ENCODE measurements around the gene MDFIC. TPM values are rescaled to one million over a fixed set of nuclear protein-coding genes. Genes with fewer than 3 reads are reported as not detected.

The MDFIC gene
- total and polyA plus RNA-seq, 2 experiments from 2014 or later: 3.0 to 5.2 TPM

DNA sequence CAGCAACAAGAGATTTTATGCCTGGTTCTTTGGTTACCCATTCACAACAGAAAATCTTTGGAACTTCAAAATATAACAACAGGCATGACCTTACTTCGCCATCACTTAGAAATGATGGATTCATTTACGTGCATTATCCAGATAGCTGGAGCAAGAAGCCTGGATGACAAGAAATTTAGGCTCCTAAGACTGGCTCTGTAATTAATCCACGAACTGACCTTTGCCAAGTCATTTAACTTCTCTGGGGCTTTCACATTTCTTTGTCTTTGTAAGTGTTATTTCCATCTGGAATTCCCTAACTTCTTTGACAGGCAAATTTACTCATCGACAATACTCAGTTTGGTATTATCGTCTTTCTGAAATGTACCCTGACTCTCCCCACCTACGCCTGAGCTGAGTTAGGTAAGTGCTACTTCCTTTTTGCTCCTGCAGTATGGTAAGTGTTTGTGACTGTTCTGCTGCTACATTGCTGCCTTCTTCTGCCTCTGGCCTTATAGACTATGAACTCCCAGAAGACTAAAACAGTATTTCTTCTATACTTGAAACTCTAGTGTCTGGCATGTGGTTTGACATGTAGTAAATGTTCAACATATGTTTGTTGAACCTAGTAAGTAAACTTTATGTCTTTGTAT is 5.5 kb upstream of the MDFIC start (continued):
- no peak for TF ChIP-seq CTCF (conservative IDR thresholded peaks at IDR 0.05; ENCODE audit: low read depth in 2 of 2)
- TF ChIP-seq EZH2 (IDR thresholded peaks at IDR 0.05; ENCODE audit: low read depth, unreplicated experiment): no peak
- no peak for TF ChIP-seq ETS1 (IDR thresholded peaks at IDR 0.05)
- TF ChIP-seq NANOG (IDR thresholded peaks at IDR 0.05; ENCODE audit: borderline replicate concordance): no peak
- TF ChIP-seq, protein P1, sequence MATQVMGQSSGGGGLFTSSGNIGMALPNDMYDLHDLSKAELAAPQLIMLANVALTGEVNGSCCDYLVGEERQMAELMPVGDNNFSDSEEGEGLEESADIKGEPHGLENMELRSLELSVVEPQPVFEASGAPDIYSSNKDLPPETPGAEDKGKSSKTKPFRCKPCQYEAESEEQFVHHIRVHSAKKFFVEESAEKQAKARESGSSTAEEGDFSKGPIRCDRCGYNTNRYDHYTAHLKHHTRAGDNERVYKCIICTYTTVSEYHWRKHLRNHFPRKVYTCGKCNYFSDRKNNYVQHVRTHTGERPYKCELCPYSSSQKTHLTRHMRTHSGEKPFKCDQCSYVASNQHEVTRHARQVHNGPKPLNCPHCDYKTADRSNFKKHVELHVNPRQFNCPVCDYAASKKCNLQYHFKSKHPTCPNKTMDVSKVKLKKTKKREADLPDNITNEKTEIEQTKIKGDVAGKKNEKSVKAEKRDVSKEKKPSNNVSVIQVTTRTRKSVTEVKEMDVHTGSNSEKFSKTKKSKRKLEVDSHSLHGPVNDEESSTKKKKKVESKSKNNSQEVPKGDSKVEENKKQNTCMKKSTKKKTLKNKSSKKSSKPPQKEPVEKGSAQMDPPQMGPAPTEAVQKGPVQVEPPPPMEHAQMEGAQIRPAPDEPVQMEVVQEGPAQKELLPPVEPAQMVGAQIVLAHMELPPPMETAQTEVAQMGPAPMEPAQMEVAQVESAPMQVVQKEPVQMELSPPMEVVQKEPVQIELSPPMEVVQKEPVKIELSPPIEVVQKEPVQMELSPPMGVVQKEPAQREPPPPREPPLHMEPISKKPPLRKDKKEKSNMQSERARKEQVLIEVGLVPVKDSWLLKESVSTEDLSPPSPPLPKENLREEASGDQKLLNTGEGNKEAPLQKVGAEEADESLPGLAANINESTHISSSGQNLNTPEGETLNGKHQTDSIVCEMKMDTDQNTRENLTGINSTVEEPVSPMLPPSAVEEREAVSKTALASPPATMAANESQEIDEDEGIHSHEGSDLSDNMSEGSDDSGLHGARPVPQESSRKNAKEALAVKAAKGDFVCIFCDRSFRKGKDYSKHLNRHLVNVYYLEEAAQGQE (IDR thresholded peaks at IDR 0.05; ENCODE audit: unreplicated experiment): no peak
- TF ChIP-seq STAT1 (IDR thresholded peaks at IDR 0.05; ENCODE audit: unreplicated experiment): no peak

- H3K27ac Mint-ChIP-seq: no peak overlapping the region
- no peaks in the 10 kb centered on the region for H3K9me3 Mint-ChIP-seq
- Histone ChIP-seq H3K36me3 (ENCODE audit: insufficient read depth) (no peaks in the 10 kb centered on the region), H3K27ac (ENCODE audit: low read depth) (no peak overlapping the region), H3K9me2 (ENCODE audit: insufficient read depth) (no peaks in the 10 kb centered on the region), H4K20me1 (replicated peaks; ENCODE audit: insufficient read depth) (no peaks in the 10 kb centered on the region), H3F3A (replicated peaks; ENCODE audit: low read depth) (no peaks in the 10 kb centered on the region), H3K4me2 (no peak overlapping the region), H3K79me2 (replicated peaks; ENCODE audit: insufficient read depth) (no peaks in the 10 kb centered on the region), H2AFZ (no peak overlapping the region), H3K27me3 (ENCODE audit: insufficient read depth) (peaks cover 10% of the 10 kb centered on the region; the same call in 1 of the 2 replicates), H3K4me1 (ENCODE audit: insufficient read depth) (no peaks in the 10 kb centered on the region), H3K4me3 (no peak overlapping the region)
- H3K27me3 Mint-ChIP-seq (ENCODE audit: insufficient read depth, low read depth, poor library complexity): peaks cover 2% of the 10 kb centered on the region
- no peak overlapping the region for H3K4me3 Mint-ChIP-seq
- DNase-seq (ENCODE audit: low spot score): no peak
- peaks cover 16% of the 10 kb centered on the region for H3K4me1 Mint-ChIP-seq
- no peaks in the 10 kb centered on the region for H3K36me3 Mint-ChIP-seq (ENCODE audit: low read depth)
- no peak for ATAC-seq
- no peak for TF ChIP-seq POLR2AphosphoS5 (IDR thresholded peaks at IDR 0.05; ENCODE audit: low read depth)
- no peak for TF ChIP-seq ZNF114 (CRISPR knock-in tag; IDR thresholded peaks at IDR 0.05)
- TF ChIP-seq CTCF (conservative IDR thresholded peaks at IDR 0.05; ENCODE audit: low read depth in 2 of 2): no peak
- TF ChIP-seq CREB1 (CRISPR knock-in tag; IDR thresholded peaks at IDR 0.05; ENCODE audit: low read depth): no peak
- TF ChIP-seq STAT1 (IDR thresholded peaks at IDR 0.05; ENCODE audit: unreplicated experiment): no peak
- TF ChIP-seq NANOG (IDR thresholded peaks at IDR 0.05; ENCODE audit: borderline replicate concordance): no peak
- no peak for TF ChIP-seq ZNF331 (CRISPR knock-in tag; IDR thresholded peaks at IDR 0.05; ENCODE audit: low read depth)
- TF ChIP-seq JUNB (IDR thresholded peaks at IDR 0.05; ENCODE audit: unreplicated experiment): no peak
- no peak for TF ChIP-seq EZH2 (IDR thresholded peaks at IDR 0.05; ENCODE audit: low read depth, unreplicated experiment)
- TF ChIP-seq, protein P1 (IDR thresholded peaks at IDR 0.05; ENCODE audit: unreplicated experiment): no peak
- no peak for TF ChIP-seq ETS1 (IDR thresholded peaks at IDR 0.05)
These were observed 4.6 kb upstream of the MDFIC start for GRCh38 chr7:114917211-114917839.
